PC-3 (cell line): ENCODE measurements around the gene CHRNA4. TPM values are rescaled to one million over a fixed set of nuclear protein-coding genes. Genes with fewer than 3 reads are reported as not detected.

Experiments used
- ATAC-seq: fragments of 200-7000 bp; cut with Tn5 transposase; 2 replicates; pipeline ENCODE4 v1.9.1; 2020; ENCODE audit warnings: mild to moderate bottlenecking, moderate library complexity
- BruUV-seq: library from RNA; stranded (reverse); fragments of 400-500 nt; replicated peaks from 2 replicates; lab custom pipeline; 2021; lab: Mats Ljungman, UMichigan
- CTCF ChIA-PET: fragments of 300-600 bp; sonication (Branson Sonifier 250); formaldehyde crosslinking; loops from one replicate; lab custom pipeline; 2022; ENCODE audit warnings: antibody characterized with exemption; lab: Charles Lee
- POLR2A ChIA-PET: fragments of 300-600 bp; sonication (Branson Sonifier 250); formaldehyde crosslinking; loops from one replicate; lab custom pipeline; 2022; ENCODE audit warnings: antibody characterized with exemption; ENCODE audit not compliant: unreplicated experiment; lab: Charles Lee
- DNase-seq: peaks from one replicate; pipeline ENCODE4 v3.0.0-alpha.2; 2015
- H2AFZ ChIP-seq: fragments of 300-600 bp; sonication (generic); 2 replicates; pipeline ENCODE4 v1.6.0; 2016; ENCODE audit warnings: antibody characterized with exemption, low read length
- H3F3A ChIP-seq: fragments of 300-600 bp; sonication (generic); one replicate; pipeline ENCODE4 v1.6.0; 2017; ENCODE audit warnings: antibody characterized with exemption, low read length, control low read depth, mild to moderate bottlenecking; ENCODE audit not compliant: unreplicated experiment
- H3K27ac ChIP-seq: fragments of 300-600 bp; sonication (generic); 2 replicates; pipeline ENCODE4 v1.5.1; 2016; ENCODE audit warnings: mild to moderate bottlenecking, low read length
- H3K27me3 ChIP-seq: fragments of 300-600 bp; sonication (generic); 2 replicates; pipeline ENCODE4 v1.6.1; 2016; ENCODE audit warnings: low read length, mixed read lengths
- H3K36me3 ChIP-seq: fragments of 300-600 bp; sonication (generic); 2 replicates; pipeline ENCODE4 v1.6.1; 2016; ENCODE audit warnings: low read depth, mixed run types, low read length, mixed read lengths
- H3K4me1 ChIP-seq: fragments of 300-600 bp; sonication (generic); 2 replicates; pipeline ENCODE4 v1.5.1; 2016; ENCODE audit warnings: low read length; ENCODE audit not compliant: insufficient read depth
- H3K4me2 ChIP-seq: fragments of 300-600 bp; sonication (generic); 2 replicates; pipeline ENCODE4 v1.6.0; 2016; ENCODE audit warnings: low read length
- H3K4me3 ChIP-seq: fragments of 300-600 bp; sonication (generic); 2 replicates; pipeline ENCODE4 v1.5.1; 2016; ENCODE audit warnings: mild to moderate bottlenecking, low read length, mixed read lengths
- H3K79me2 ChIP-seq: fragments of 300-600 bp; sonication (generic); 2 replicates; pipeline ENCODE4 v1.6.1; 2017; ENCODE audit warnings: low read length, mixed read lengths
- H3K9ac ChIP-seq: fragments of 300-600 bp; sonication (generic); 2 replicates; pipeline ENCODE4 v1.6.0; 2016; ENCODE audit warnings: mild to moderate bottlenecking, low read length
- H3K9me2 ChIP-seq: fragments of 300-600 bp; sonication (generic); replicated peaks from 2 replicates; pipeline ENCODE4 v1.6.1; 2016; ENCODE audit warnings: mixed run types, low read length, mixed read lengths
- H3K9me3 ChIP-seq: fragments of 300-600 bp; sonication (generic); 2 replicates; pipeline ENCODE4 v1.6.1; 2016; ENCODE audit warnings: low read length, mixed read lengths
- H4K20me1 ChIP-seq: fragments of 300-600 bp; sonication (generic); 2 replicates; pipeline ENCODE4 v1.6.1; 2016; ENCODE audit warnings: low read length, mixed read lengths
- CTCF ChIP-seq: fragments of 300-600 bp; sonication (generic); conservative IDR thresholded peaks from 2 replicates; pipeline ENCODE4 v1.5.1; 2017; ENCODE audit warnings: antibody characterized with exemption, low read depth, mild to moderate bottlenecking, low read length
- EZH2 ChIP-seq: fragments of 300-600 bp; sonication (generic); IDR thresholded peaks from one replicate; pipeline ENCODE4 v1.6.1; 2017; ENCODE audit warnings: antibody characterized with exemption, mild to moderate bottlenecking, low read length; ENCODE audit not compliant: unreplicated experiment
- EZH2phosphoT487 ChIP-seq: fragments of 300-600 bp; sonication (generic); IDR thresholded peaks from 2 replicates; pipeline ENCODE4 v1.6.1; 2018; ENCODE audit warnings: mild to moderate bottlenecking, antibody characterized with exemption, low read length, borderline replicate concordance
- intact Hi-C: fragments of 100-400 bp; cut with micrococcal nuclease; formaldehyde crosslinking; loops from 2 replicates; pipeline ENCODE4 v1.9.0; 2023
- total RNA-seq: library from RNA; depleted of rRNA; stranded (reverse); fragments of >200 nt; gene quantifications from 2 replicates; pipeline ENCODE4 v1.2.3, GENCODE V29; 2014

CHRNA4 gene
- total RNA-seq, 1 experiment from 2014 or later, result not detected

- Histone ChIP-seq H2AFZ (no peak overlapping the region), H3K4me2 (no peak overlapping the region), H3K9ac (no peak overlapping the region), H4K20me1 (no peaks in the 10 kb centered on the region), H3K9me3 (no peaks in the 10 kb centered on the region), H3K79me2 (no peaks in the 10 kb centered on the region), H3K4me1 (no peaks in the 10 kb centered on the region), H3K4me3 (no peak overlapping the region), H3K27ac (no peak overlapping the region), H3F3A (no peaks in the 10 kb centered on the region), H3K9me2 (no peaks in the 10 kb centered on the region), H3K36me3 (no peaks in the 10 kb centered on the region), H3K27me3 (0 out of 2 replicates have a peak, but pooled peaks cover 4% of the 10 kb centered on the region)
- BruUV-seq, result no TSS peak
- ChIA-PET CTCF (no interaction called here), POLR2A (no interaction called here)
- ATAC-seq, result no peak
- TF ChIP-seq EZH2, result no peak
- TF ChIP-seq EZH2phosphoT487, result no peak
- TF ChIP-seq CTCF, result no peak
- no peak for DNase-seq
- intact Hi-C loops, result no loop called here
Observed at GRCh38 chr20:63364801-63365585, 3.8 kb upstream of the CHRNA4 start.

GRCh38 chr20:63363981-63364561 is 2.9 kb upstream of the CHRNA4 start:
- DNase-seq (no peak), ATAC-seq (no peak)
- TF ChIP-seq CTCF, result no peak
- TF ChIP-seq EZH2, result no peak
- no peak for TF ChIP-seq EZH2phosphoT487
- Histone ChIP-seq H3K4me3 (no peak overlapping the region), H3K36me3 (no peaks in the 10 kb centered on the region), H3K4me1 (no peaks in the 10 kb centered on the region), H2AFZ (no peak overlapping the region), H3K9me3 (no peaks in the 10 kb centered on the region), H3F3A (no peaks in the 10 kb centered on the region), H3K27me3 (0 out of 2 replicates have a peak, but pooled peaks cover 4% of the 10 kb centered on the region), H3K9ac (no peak overlapping the region), H3K79me2 (no peaks in the 10 kb centered on the region), H3K4me2 (no peak overlapping the region), H4K20me1 (no peaks in the 10 kb centered on the region), H3K9me2 (no peaks in the 10 kb centered on the region), H3K27ac (no peak overlapping the region)
- CTCF ChIA-PET, result no interaction called here
- POLR2A ChIA-PET, result no interaction called here
- intact Hi-C loops, result no loop called here
- no TSS peak for BruUV-seq
